Gastrocnemius medialis (tissue), 4 donors: Measurements from ENCODE around the gene BEND3. TPM values are rescaled to one million over a fixed set of nuclear protein-coding genes. Genes with fewer than 3 reads are reported as not detected.
"Not testable (repeated sequence)": the region's sequence is repeated elsewhere in the genome, so short reads cannot be mapped to it uniquely, and the experiment has no call there.

Experiments used
- ATAC-seq, 2 donors: fragments of 150-250 bp; one replicate each; pipeline ENCODE4 v1.9.1; 2016
- DNase-seq, 2 donors: peaks; one replicate each; pipeline ENCODE4 v3.0.0-alpha.2; 2019
- H3K27ac ChIP-seq, 4 donors: fragments of 200-600 bp; sonication (generic); 1 replicate in 1 of 4; 2 replicates in 3 of 4; pipeline ENCODE4 v1.5.1; 2016 to 2018; ENCODE audit warnings: mild to moderate bottlenecking in 2 of 4, moderate library complexity in 1 of 4
- H3K27me3 ChIP-seq, 3 donors: fragments of 200-600 bp; sonication (generic) in 2 of 3; 1 replicate in 1 of 3; 2 replicates in 2 of 3; pipeline versions ENCODE4 v1.5.1 to v1.6.0; 2016 to 2019; ENCODE audit warnings: mild to moderate bottlenecking in 1 of 3, moderate library complexity in 1 of 3
- H3K36me3 ChIP-seq, 2 donors: fragments of 200-600 bp; sonication (generic) in 1 of 2; one replicate each; pipeline ENCODE4 v1.5.1; 2017 to 2018
- H3K4me1 ChIP-seq, 2 donors: fragments of 200-600 bp; sonication (generic) in 1 of 2; one replicate each; pipeline ENCODE4 v1.5.1; 2016 to 2017; ENCODE audit warnings: mild to moderate bottlenecking in 2 of 2
- H3K4me3 ChIP-seq, 4 donors: fragments of 200-600 bp; sonication (generic) in 3 of 4; 1 replicate in 1 of 4; 2 replicates in 3 of 4; pipeline ENCODE4 v1.5.1; 2016 to 2019; ENCODE audit warnings: mild to moderate bottlenecking in 2 of 4
- H3K9me3 ChIP-seq, 3 donors: fragments of 200-600 bp; sonication (generic) in 2 of 3; 1 replicate in 1 of 3; 2 replicates in 2 of 3; pipeline ENCODE4 v1.5.1; 2016 to 2019
- CTCF ChIP-seq, 5 experiments: fragments of 450-650 bp in 3 of 5; fragments of 200-600 bp in 2 of 5; sonication (generic) in 2 of 5; IDR thresholded peaks in 4 of 5; conservative IDR thresholded peaks in 1 of 5; 1 replicate in 4 of 5; 2 replicates in 1 of 5; pipeline ENCODE4 v1.5.1; 2016 to 2019; ENCODE audit warnings: antibody characterized with exemption in 5 of 5, mild to moderate bottlenecking in 3 of 5, moderate library complexity in 3 of 5
- POLR2A ChIP-seq, 2 donors: fragments of 450-650 bp; IDR thresholded peaks; one replicate each; pipeline ENCODE4 v1.6.1; 2017; ENCODE audit warnings: antibody characterized with exemption in 2 of 2, mild to moderate bottlenecking in 2 of 2, moderate library complexity in 2 of 2
- in situ Hi-C, 4 donors: fragments of 200-750 bp; cut with MboI; loops; one replicate each; pipeline versions ENCODE4 v1.15.0 to v1.8.0; 2017; ENCODE audit warnings: low sequenced_read_pairs in 4 of 4
- intact Hi-C: fragments of 100-400 bp; cut with DNase I; formaldehyde crosslinking; loops from one replicate; pipeline ENCODE4 v1.15.1; 2023; ENCODE audit warnings: low total_unique reads
- total RNA-seq, 4 donors: library from RNA; depleted of rRNA; stranded (reverse); fragments of >200 nt; gene quantifications; one replicate each; pipeline versions ENCODE4 v1.1.0 to v1.2.3, GENCODE V29; 2016

Gene BEND3
- total RNA-seq, 4 donors from 2014 or later = 1.5 to 1.9 (median 1.7) TPM

- Histone ChIP-seq H3K36me3 (no peaks in the 10 kb centered on the region), H3K27ac (no peak overlapping the region), H3K4me1 (peaks cover 0 to 6% of the 10 kb centered on the region in 2 donors), H3K4me3 (no peak overlapping the region), H3K9me3 (no peaks in the 10 kb centered on the region), H3K27me3 (no peaks in the 10 kb centered on the region)
- in situ Hi-C loops (no loop called here), intact Hi-C loops (no loop called here)
- no peak for ATAC-seq
- TF ChIP-seq CTCF (IDR thresholded peaks at IDR 0.05 in 4 of 5, conservative IDR thresholded peaks at IDR 0.05 in 1 of 5) = no peak
- no peak for TF ChIP-seq POLR2A (IDR thresholded peaks at IDR 0.05)
- DNase-seq = no peak
These were observed 13.5 kb downstream of the BEND3 start for GRCh38 chr6:107101686-107102413.

GRCh38 chr6:107101211-107101610 is 14.1 kb downstream of the BEND3 start:
- in situ Hi-C loops (no loop called here), intact Hi-C loops (no loop called here)
- no peak for ATAC-seq
- peaks cover 0 to 6% of the 10 kb centered on the region in 2 donors for H3K4me1 ChIP-seq
- no peak overlapping the region for H3K4me3 ChIP-seq
- no peak for DNase-seq
- no peaks in the 10 kb centered on the region for H3K9me3 ChIP-seq
- H3K36me3 ChIP-seq = no peaks in the 10 kb centered on the region
- TF ChIP-seq CTCF (IDR thresholded peaks at IDR 0.05 in 4 of 5, conservative IDR thresholded peaks at IDR 0.05 in 1 of 5) = no peak
- no peak for TF ChIP-seq POLR2A (IDR thresholded peaks at IDR 0.05)
- no peaks in the 10 kb centered on the region for H3K27me3 ChIP-seq
- H3K27ac ChIP-seq = no peak overlapping the region

- Histone ChIP-seq H3K27me3 (no peaks in the 10 kb centered on the region), H3K36me3 (no peaks in the 10 kb centered on the region), H3K4me1 (peaks cover 0 to 6% of the 10 kb centered on the region in 2 donors), H3K9me3 (no peaks in the 10 kb centered on the region), H3K27ac (no peak overlapping the region), H3K4me3 (no peak overlapping the region)
- TF ChIP-seq CTCF (IDR thresholded peaks at IDR 0.05 in 4 of 5, conservative IDR thresholded peaks at IDR 0.05 in 1 of 5) = no peak
- no peak for TF ChIP-seq POLR2A (IDR thresholded peaks at IDR 0.05)
- ATAC-seq (no peak), DNase-seq (no peak)
- in situ Hi-C loops = no loop called here
- intact Hi-C loops = no loop called here
These were observed 16.6 kb downstream of the BEND3 start for GRCh38 chr6:107098436-107099307.

GRCh38 chr6:107084459-107084858 is 30.9 kb downstream of the BEND3 start:
- DNase-seq, in situ Hi-C loops, ATAC-seq, H3K36me3 ChIP-seq, H3K4me3 ChIP-seq, H3K27me3 ChIP-seq, H3K9me3 ChIP-seq, H3K27ac ChIP-seq, H3K4me1 ChIP-seq, intact Hi-C loops: not testable (repeated sequence)

GRCh38 chr6:107083921-107084320 is 31.4 kb downstream of the BEND3 start:
- no peak for ATAC-seq
- H3K27ac ChIP-seq = no peak overlapping the region
- H3K27me3 ChIP-seq = no peaks in the 10 kb centered on the region
- intact Hi-C loops = no loop called here
- no peak overlapping the region for H3K4me3 ChIP-seq
- in situ Hi-C loops = no loop called here
- DNase-seq = no peak
- no peaks in the 10 kb centered on the region for H3K4me1 ChIP-seq
- no peaks in the 10 kb centered on the region for H3K36me3 ChIP-seq
- no peak for TF ChIP-seq POLR2A (IDR thresholded peaks at IDR 0.05)
- no peak for TF ChIP-seq CTCF (IDR thresholded peaks at IDR 0.05 in 4 of 5, conservative IDR thresholded peaks at IDR 0.05 in 1 of 5)
- no peaks in the 10 kb centered on the region for H3K9me3 ChIP-seq
